ENCODE results near the gene WWP2.
"Not testable (repeated sequence)": the region's sequence is repeated elsewhere in the genome, so short reads cannot be mapped to it uniquely, and the experiment has no call there.

DNA sequence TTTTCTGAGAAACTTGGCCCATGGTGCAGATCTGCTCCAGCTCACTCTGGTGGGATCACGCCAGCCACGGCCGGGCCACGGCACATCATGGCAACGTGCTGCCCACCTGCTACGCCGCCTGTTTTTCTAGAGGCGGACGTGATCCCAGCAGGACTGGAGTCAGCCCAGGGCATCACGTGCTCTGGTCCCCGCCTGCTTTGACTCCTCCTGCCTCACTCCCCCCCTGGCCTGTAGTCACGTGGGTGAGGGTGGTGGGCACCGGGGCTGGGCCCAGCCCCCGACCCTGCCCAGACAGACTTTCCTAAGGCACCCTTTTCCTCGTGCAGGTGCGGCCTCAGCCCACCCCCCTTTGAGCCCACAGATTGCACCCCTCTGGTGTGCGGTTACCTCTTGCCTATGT lies 188.3 kb downstream of the WWP2 start:
- TF ChIP-seq, protein P1, sequence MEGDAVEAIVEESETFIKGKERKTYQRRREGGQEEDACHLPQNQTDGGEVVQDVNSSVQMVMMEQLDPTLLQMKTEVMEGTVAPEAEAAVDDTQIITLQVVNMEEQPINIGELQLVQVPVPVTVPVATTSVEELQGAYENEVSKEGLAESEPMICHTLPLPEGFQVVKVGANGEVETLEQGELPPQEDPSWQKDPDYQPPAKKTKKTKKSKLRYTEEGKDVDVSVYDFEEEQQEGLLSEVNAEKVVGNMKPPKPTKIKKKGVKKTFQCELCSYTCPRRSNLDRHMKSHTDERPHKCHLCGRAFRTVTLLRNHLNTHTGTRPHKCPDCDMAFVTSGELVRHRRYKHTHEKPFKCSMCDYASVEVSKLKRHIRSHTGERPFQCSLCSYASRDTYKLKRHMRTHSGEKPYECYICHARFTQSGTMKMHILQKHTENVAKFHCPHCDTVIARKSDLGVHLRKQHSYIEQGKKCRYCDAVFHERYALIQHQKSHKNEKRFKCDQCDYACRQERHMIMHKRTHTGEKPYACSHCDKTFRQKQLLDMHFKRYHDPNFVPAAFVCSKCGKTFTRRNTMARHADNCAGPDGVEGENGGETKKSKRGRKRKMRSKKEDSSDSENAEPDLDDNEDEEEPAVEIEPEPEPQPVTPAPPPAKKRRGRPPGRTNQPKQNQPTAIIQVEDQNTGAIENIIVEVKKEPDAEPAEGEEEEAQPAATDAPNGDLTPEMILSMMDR (IDR thresholded peaks at IDR 0.05) = not testable (repeated sequence)
- TF ChIP-seq POLR2A (IDR thresholded peaks at IDR 0.05) = not testable (repeated sequence)

Measured in esophagus squamous epithelium (tissue), 4 donors.